Sigmoid colon (tissue), 7 donors: ENCODE data around the gene PFKFB2. TPM values are rescaled to one million over a fixed set of nuclear protein-coding genes. Genes with fewer than 3 reads are reported as not detected.

Source experiments
- DNase-seq: peaks from one replicate; pipeline ENCODE4 v3.0.0-alpha.2; 2019
- H3K27ac ChIP-seq, 4 donors: fragments of 200-600 bp; sonication (generic); one replicate each; pipeline ENCODE4 v1.5.1; 2016 to 2019; ENCODE audit warnings: mild to moderate bottlenecking in 1 of 4
- H3K27me3 ChIP-seq, 3 donors: fragments of 200-600 bp; sonication (generic); one replicate each; pipeline ENCODE4 v1.5.1; 2019; ENCODE audit warnings: mild to moderate bottlenecking in 1 of 3
- H3K36me3 ChIP-seq, 4 donors: fragments of 200-600 bp; sonication (generic); one replicate each; pipeline ENCODE4 v1.5.1; 2016 to 2019
- H3K4me1 ChIP-seq, 4 donors: fragments of 200-600 bp; sonication (generic); one replicate each; pipeline ENCODE4 v1.5.1; 2017 to 2019
- H3K4me3 ChIP-seq, 4 donors: fragments of 200-600 bp; sonication (generic); one replicate each; pipeline ENCODE4 v1.5.1; 2017 to 2019; ENCODE audit warnings: mild to moderate bottlenecking in 2 of 4, moderate library complexity in 1 of 4
- H3K9me3 ChIP-seq, 4 donors: fragments of 200-600 bp in 3 of 4; sonication (generic) in 3 of 4; one replicate each; pipeline versions ENCODE4 v1.5.1 to v1.6.1; 2013 to 2019
- CTCF ChIP-seq, 4 experiments: fragments of 450-650 bp in 3 of 4; fragments of 200-600 bp in 1 of 4; IDR thresholded peaks; one replicate each; pipeline ENCODE4 v1.5.1; 2016 to 2019; ENCODE audit warnings: antibody characterized with exemption in 4 of 4, mild to moderate bottlenecking in 3 of 4, moderate library complexity in 2 of 4
- EP300 ChIP-seq, 4 donors: sonication (generic); formaldehyde crosslinking; IDR thresholded peaks; one replicate each; pipeline ENCODE4 v1.6.1; 2017; ENCODE audit warnings: antibody characterized with exemption in 4 of 4
- POLR2A ChIP-seq, 2 donors: fragments of 450-650 bp; IDR thresholded peaks; one replicate each; pipeline ENCODE4 v1.6.1; 2016; ENCODE audit warnings: antibody characterized with exemption in 2 of 2, mild to moderate bottlenecking in 2 of 2, moderate library complexity in 2 of 2
- POLR2AphosphoS5 ChIP-seq, 4 donors: sonication (generic); formaldehyde crosslinking; IDR thresholded peaks; one replicate each; pipeline ENCODE4 v1.6.1; 2017; ENCODE audit warnings: antibody characterized with exemption in 4 of 4
- WGBS, 2 donors: extraction: QIAGEN DNeasy Blood & Tissue Kit; methylation state at CpG; one replicate each; pipeline ENCODE4 v1.1.7; 2013; 5-methylcytosine and 5-hydroxymethylcytosine counted together
- intact Hi-C: fragments of 100-400 bp; cut with DNase I; formaldehyde crosslinking; loops from one replicate; pipeline ENCODE4 v1.15.1; 2023
- polyA plus RNA-seq, 3 donors: library from polyadenylated mRNA; stranded (reverse); fragments of 200-250 nt; gene quantifications; one replicate each; pipeline ENCODE4 v1.2.3, GENCODE V29; 2013
- total RNA-seq, 4 donors: library from RNA; depleted of rRNA; stranded (reverse); fragments of >200 nt; gene quantifications; one replicate each; pipeline ENCODE4 v1.1.0, GENCODE V29; 2016
- donor health status: healthy with polysubstance abuse.
- donor health status: Bipolar disorder and iron deficiency.
- donor health status: healthy.

Gene PFKFB2
- total and polyA plus RNA-seq, 7 donors = 5.0 to 24.9 (median 7.8) TPM

GRCh38 chr1:207049054-207049453 lies 4.0 kb upstream of the PFKFB2 start:
- intact Hi-C loops = no loop called here
- peaks cover 7 to 28% (median 9%) of the 10 kb centered on the region in 4 donors for H3K36me3 ChIP-seq
- DNase-seq = no peak
- H3K27ac ChIP-seq = peak overlapping the region in 3 of 4 donors; percentile 86 to 95 (median 89)
- WGBS, 2 donors = 72 to 91% methylated on average over 4 of the region's 4 CpGs
- no peak for TF ChIP-seq POLR2A (IDR thresholded peaks at IDR 0.05)
- no peak for TF ChIP-seq CTCF (IDR thresholded peaks at IDR 0.05)
- TF ChIP-seq EP300 (IDR thresholded peaks at IDR 0.05) = no peak
- no peak for TF ChIP-seq POLR2AphosphoS5 (IDR thresholded peaks at IDR 0.05)
- no peaks in the 10 kb centered on the region for H3K9me3 ChIP-seq
- no peak overlapping the region for H3K4me3 ChIP-seq
- H3K27me3 ChIP-seq = no peaks in the 10 kb centered on the region
- peaks cover 0 to 66% (median 56%) of the 10 kb centered on the region in 4 donors for H3K4me1 ChIP-seq

- Histone ChIP-seq H3K9me3 (no peaks in the 10 kb centered on the region), H3K36me3 (peaks cover 7 to 28% (median 9%) of the 10 kb centered on the region in 4 donors), H3K27me3 (no peaks in the 10 kb centered on the region), H3K4me3 (peak overlapping the region; percentile 76 to 92 (median 90)), H3K27ac (peak overlapping the region; percentile 86 to 95 (median 90)), H3K4me1 (peaks cover 0 to 66% (median 56%) of the 10 kb centered on the region in 4 donors)
- DNase-seq = no peak
- intact Hi-C loops = no loop called here
- 50 to 63% methylated on average over 8 of the region's 8 CpGs for WGBS, 2 donors
- TF ChIP-seq EP300 (IDR thresholded peaks at IDR 0.05) (no peak), POLR2AphosphoS5 (IDR thresholded peaks at IDR 0.05) (no peak), POLR2A (IDR thresholded peaks at IDR 0.05) (no peak), CTCF (IDR thresholded peaks at IDR 0.05) (no peak)
These were observed 3.6 kb upstream of the PFKFB2 start for GRCh38 chr1:207049514-207049913.

- Histone ChIP-seq H3K4me3 (peak overlapping the region; percentile 76 to 92 (median 90)), H3K4me1 (peaks cover 0 to 62% (median 56%) of the 10 kb centered on the region in 4 donors), H3K36me3 (peaks cover 7 to 28% (median 9%) of the 10 kb centered on the region in 4 donors), H3K27ac (peak overlapping the region; percentile 86 to 95 (median 90)), H3K27me3 (no peaks in the 10 kb centered on the region), H3K9me3 (no peaks in the 10 kb centered on the region)
- 0 to 1% methylated on average over 6 of the region's 6 CpGs for WGBS, 2 donors
- TF ChIP-seq CTCF (IDR thresholded peaks at IDR 0.05) = peak; percentile 38 to 74 (median 68)
- TF ChIP-seq POLR2A (IDR thresholded peaks at IDR 0.05) = no peak
- TF ChIP-seq EP300 (IDR thresholded peaks at IDR 0.05) = no peak
- no peak for DNase-seq
- intact Hi-C loops = loop anchor here (1.0 to 5.0 kb wide), 4 partner anchors 28 to 907 kb away; partner anchors contain the start of genes CD46 and DYRK3
These were observed 3.1 kb upstream of the PFKFB2 start for GRCh38 chr1:207049974-207050391.

GRCh38 chr1:207050480-207051190 lies 2.4 kb upstream of the PFKFB2 start:
- DNase-seq = peak; percentile 95
- intact Hi-C loops = loop anchor here (1.0 to 5.0 kb wide), 4 partner anchors 28 to 907 kb away; partner anchors contain the start of genes CD46 and DYRK3
- H3K4me3 ChIP-seq = peak overlapping the region; percentile 76 to 92 (median 90)
- peaks cover 0 to 56% (median 50%) of the 10 kb centered on the region in 4 donors for H3K4me1 ChIP-seq
- peak overlapping the region; percentile 86 to 95 (median 90) for H3K27ac ChIP-seq
- 1% methylated on average over 47 of the region's 47 CpGs for WGBS, 2 donors
- TF ChIP-seq POLR2A (IDR thresholded peaks at IDR 0.05) (peak; percentile 19 to 27), EP300 (IDR thresholded peaks at IDR 0.05) (peak in 1 of 4 donors; percentile 1), CTCF (IDR thresholded peaks at IDR 0.05) (peak in 1 of 4 experiments; percentile 5), POLR2AphosphoS5 (IDR thresholded peaks at IDR 0.05) (peak; percentile 25 to 70 (median 64))
- no peaks in the 10 kb centered on the region for H3K27me3 ChIP-seq
- peaks cover 7 to 28% (median 9%) of the 10 kb centered on the region in 4 donors for H3K36me3 ChIP-seq
- no peaks in the 10 kb centered on the region for H3K9me3 ChIP-seq
